ENCODE data around the gene SEMA6D. TPM values are rescaled to one million over a fixed set of nuclear protein-coding genes. Genes with fewer than 3 reads are reported as not detected.

The SEMA6D gene
- total RNA-seq (2013; cell fraction: nucleolus; rRNA removed) = not detected in 2 replicates
- total RNA-seq (2014; rRNA removed) = 0.05 TPM in 1 of 2 replicates, not detected in the other
- total RNA-seq (2014; rRNA removed; fragmentation: Illumina TruSeq; extraction: Trizol) = 0.04 and 0.05 TPM in 2 replicates
- total RNA-seq (2021) = not detected in 2 replicates
- not detected for polyA plus RNA-seq (2011; ENCODE audit: low read depth)
- 0.52 and 0.56 TPM in 2 replicates for polyA plus RNA-seq (2011; rRNA removed)
- 0.13 and 0.24 TPM in 2 replicates for polyA plus RNA-seq (2011; cell fraction: cytosol; rRNA removed)
- polyA plus RNA-seq (2011; cell fraction: nucleus; rRNA removed) = 0.90 and 1.4 TPM in 2 replicates
- not detected in 2 replicates for polyA plus RNA-seq (2012)
- 0.01 and 0.05 TPM in 2 replicates for polyA plus RNA-seq (2014; fragmentation: Illumina TruSeq; extraction: Trizol)
- not detected for polyA plus RNA-seq (2014; fragmentation: Nextera tagmentation; extraction: Ambion mirVana)
- polyA plus RNA-seq (2014; rRNA removed) = 0.04 TPM in 1 of 2 replicates, not detected in the other
- polyA plus RNA-seq (2016; fragmentation: Nextera tagmentation; extraction: Ambion mirVana) = under 1 TPM in 1 of 2 experiments, not detected in 1; 0.14 TPM
- 1.1 and 1.2 TPM in 2 replicates for polyA minus RNA-seq (2011; rRNA and poly(A)+ RNA removed)
- 0.10 and 1.7 TPM in 2 replicates for polyA minus RNA-seq (2011; cell fraction: cytosol; rRNA and poly(A)+ RNA removed)
- 0.77 and 0.85 TPM in 2 replicates for polyA minus RNA-seq (2011; cell fraction: nucleus; rRNA and poly(A)+ RNA removed)
- Bru-seq, nascent RNA = percentile 5 among the genes with signal in this experiment
- BruChase-seq, experiment 1, labeled RNA remaining after a 6-hour chase = percentile 2 among the genes with signal in this experiment
- percentile 5 among the genes with signal in this experiment for BruChase-seq, experiment 2, labeled RNA remaining after a 2-hour chase
- long read RNA-seq, experiment 1 = 0 reads
- long read RNA-seq, experiment 2 = 0 reads

GRCh38 chr15:47717036-47717612 lies at the start of gene SEMA6D:
Gene SEMA6D (plus strand): TSS chr15:47717505. CDS start chr15:47759799, 42,294 bp downstream.
- intact Hi-C loops (cut with micrococcal nuclease; ENCODE audit: unreplicated experiment) = no loop called here
- ChIA-PET SMC1A (ENCODE audit: uncharacterized antibody, unreplicated experiment) (no interaction called here), RAD21 (ENCODE audit: unreplicated experiment) (interaction anchor here (1.4 kb wide), 1 partner anchor 270 kb away, joined by 3 read pairs; no protein-coding TSS in a partner anchor), CTCF (no interaction called here), POLR2A (no interaction called here)
- Histone ChIP-seq H3K9ac (ENCODE audit: control insufficient read depth, insufficient read depth, low read length) (no peak within 1 kb of the TSS), H3K36me3 (ENCODE audit: control insufficient read depth in 2 of 2, insufficient read depth in 2 of 2, low read length in 1 of 2) (no peaks in the 10 kb centered on the region), H3K79me2 (ENCODE audit: control insufficient read depth, insufficient read depth, low read length) (no peaks in the 10 kb centered on the region), H3K4me1 (ENCODE audit: control insufficient read depth, insufficient read depth, low read length) (no peaks in the 10 kb centered on the region), H3K27me3 (replicated peaks in 1 of 2; ENCODE audit: control insufficient read depth in 2 of 2, insufficient read depth in 2 of 2, low read length in 1 of 2) (peaks cover 7 to 21% of the 10 kb centered on the region in 2 experiments), H3K4me3 (no peak within 1 kb of the TSS), H4K20me1 (ENCODE audit: control insufficient read depth, insufficient read depth) (no peaks in the 10 kb centered on the region), H3K4me2 (ENCODE audit: control insufficient read depth, insufficient read depth) (no peak within 1 kb of the TSS), H3K9me3 (replicated peaks; ENCODE audit: control insufficient read depth, insufficient read depth, low read length) (no peaks in the 10 kb centered on the region), H3K27ac (ENCODE audit: control insufficient read depth, insufficient read depth) (no peak within 1 kb of the TSS), H2AFZ (ENCODE audit: control insufficient read depth, low read depth, low read length) (no peak within 1 kb of the TSS)
- ATAC-seq (no peak), DNase-seq (ENCODE audit: low read depth, low spot score) (no peak), FAIRE-seq (no peak)
- WGBS (ENCODE audit: insufficient coverage, insufficient replicate concordance, low lambda C conversion rate, missing lambda C conversion rate) = 3% methylated on average over 40 of the region's 40 CpGs
- in situ Hi-C loops (cut with MboI) = no loop called here
- TF ChIP-seq CREB1 (IDR thresholded peaks at IDR 0.05; ENCODE audit: low read depth) (no peak), SIN3A (IDR thresholded peaks at IDR 0.05; ENCODE audit: low read depth, low read length) (no peak), HDAC6 (IDR thresholded peaks at IDR 0.05; ENCODE audit: unreplicated experiment) (no peak), EED (IDR thresholded peaks at IDR 0.05; ENCODE audit: low read depth) (no peak), MYB (IDR thresholded peaks at IDR 0.05; ENCODE audit: borderline replicate concordance, low read depth, low read length) (no peak), SIX5 (IDR thresholded peaks at IDR 0.05; ENCODE audit: low read depth, low read length, severe bottlenecking) (no peak), KDM1A (IDR thresholded peaks at IDR 0.05; ENCODE audit: borderline replicate concordance) (no peak), SUPT20H (IDR thresholded peaks at IDR 0.05; ENCODE audit: borderline replicate concordance, control insufficient read depth, low read depth, low read length) (no peak), SMAD1 (IDR thresholded peaks at IDR 0.05; ENCODE audit: low read depth, partially characterized antibody) (no peak), YBX1 (IDR thresholded peaks at IDR 0.05) (no peak), BACH1 (IDR thresholded peaks at IDR 0.05; ENCODE audit: borderline replicate concordance) (no peak), REST (IDR thresholded peaks at IDR 0.05; ENCODE audit: low read depth, low read length) (no peak), MAX (IDR thresholded peaks at IDR 0.05; ENCODE audit: low read depth, low read length) (no peak)
- BruUV-seq (replicated peaks) = no TSS peak
